Prostate gland (tissue), 2 donors: Measurements from ENCODE around the gene MLN. TPM values are rescaled to one million over a fixed set of nuclear protein-coding genes. Genes with fewer than 3 reads are reported as not detected.

ENCODE experiments used
- DNase-seq: peaks from one replicate; pipeline ENCODE4 v3.0.0-alpha.2; 2019; ENCODE audit warnings: low spot score
- H3K27ac ChIP-seq, 2 donors: fragments of 200-600 bp; sonication (generic); 2 replicates each; pipeline ENCODE4 v1.5.1; 2017 to 2019
- H3K27me3 ChIP-seq: fragments of 200-600 bp; sonication (generic); replicated peaks from 2 replicates; pipeline ENCODE4 v1.5.1; 2019; ENCODE audit not compliant: insufficient read depth
- H3K36me3 ChIP-seq, 2 donors: fragments of 200-600 bp; sonication (generic); 1 replicate in 1 of 2; 2 replicates in 1 of 2; pipeline versions ENCODE4 v1.5.1 to v1.8.1; 2017 to 2019
- H3K4me1 ChIP-seq: fragments of 200-600 bp; sonication (generic); replicated peaks from 2 replicates; pipeline ENCODE4 v1.5.1; 2019
- H3K4me3 ChIP-seq, 2 donors: fragments of 200-600 bp; sonication (generic); 2 replicates each; pipeline ENCODE4 v1.5.1; 2017 to 2019
- H3K9me3 ChIP-seq: fragments of 200-600 bp; sonication (generic); 2 replicates; pipeline ENCODE4 v1.5.1; 2017
- CTCF ChIP-seq, 4 experiments: fragments of 200-600 bp in 2 of 4; fragments of 450-650 bp in 2 of 4; sonication (generic) in 2 of 4; IDR thresholded peaks; 1 replicate in 3 of 4; 2 replicates in 1 of 4; pipeline ENCODE4 v1.5.1; 2016 to 2019; ENCODE audit warnings: antibody characterized with exemption in 4 of 4, mild to moderate bottlenecking in 2 of 4, moderate library complexity in 2 of 4
- POLR2A ChIP-seq: fragments of 450-650 bp; IDR thresholded peaks from one replicate; pipeline ENCODE4 v1.6.1; 2016; ENCODE audit warnings: antibody characterized with exemption, mild to moderate bottlenecking
- POLR2AphosphoS5 ChIP-seq: sonication (generic); formaldehyde crosslinking; IDR thresholded peaks from one replicate; pipeline ENCODE4 v1.6.1; 2017; ENCODE audit warnings: antibody characterized with exemption
- WGBS: methylation state at CpG from one replicate; pipeline ENCODE4 v1.1.5; 2018; 5-methylcytosine and 5-hydroxymethylcytosine counted together
- intact Hi-C: fragments of 100-400 bp; cut with DNase I; formaldehyde crosslinking; loops from one replicate; pipeline ENCODE4 v1.14.2; 2022
- total RNA-seq, 2 donors: library from RNA; depleted of rRNA; stranded (reverse); fragments of >200 nt; gene quantifications; one replicate each; pipeline ENCODE4 v1.1.0, GENCODE V29; 2016

MLN gene
- total RNA-seq, 2 donors from 2014 or later: not detected

DNA sequence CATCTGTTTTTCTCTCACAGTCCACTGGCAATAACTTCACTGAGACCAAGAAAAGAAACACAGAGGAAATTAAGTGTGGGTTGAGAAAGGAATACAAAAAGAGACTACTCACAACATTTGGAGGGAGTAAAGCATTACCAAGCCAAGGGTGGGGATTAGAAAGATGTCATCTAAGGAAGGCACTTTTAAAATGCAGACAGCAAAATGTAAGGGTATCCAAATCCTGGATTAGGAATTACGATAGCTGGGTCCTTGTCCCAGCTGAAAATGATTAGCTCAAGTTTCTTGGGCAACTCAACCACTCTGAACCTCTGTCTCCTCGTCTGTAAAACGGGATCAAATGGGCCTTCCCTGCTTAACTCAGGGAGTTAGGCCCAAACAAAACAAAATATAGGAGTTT lies 17.1 kb downstream of the MLN start:
- intact Hi-C loops: loop anchor here (10.0 kb wide), 1 partner anchor 332 kb away; the partner anchor contains the start of gene ZBTB9
- TF ChIP-seq POLR2AphosphoS5: no peak
- TF ChIP-seq POLR2A: no peak
- TF ChIP-seq CTCF (IDR thresholded peaks at IDR 0.05): no peak

DNA sequence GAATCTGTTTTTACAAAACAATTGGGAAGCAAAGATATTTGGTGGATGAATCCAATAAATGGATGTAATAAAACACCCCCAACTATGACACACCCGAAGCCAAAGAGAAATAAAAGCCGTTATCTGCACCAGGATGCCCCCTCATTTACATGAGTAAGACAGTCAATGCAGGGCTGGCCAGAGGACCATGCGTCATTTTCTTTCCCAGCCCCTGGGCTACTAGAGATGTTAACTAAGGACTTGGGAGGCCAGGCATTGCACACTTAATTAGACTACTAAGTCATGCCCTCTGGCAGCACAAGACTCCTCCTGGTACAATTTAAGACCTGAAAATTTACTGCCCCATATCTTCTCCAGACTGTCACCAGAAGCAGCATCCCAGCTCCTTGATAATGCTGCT lies 18.0 kb downstream of the MLN start:
- no peaks in the 10 kb centered on the region for H3K9me3 ChIP-seq
- TF ChIP-seq POLR2AphosphoS5: no peak
- H3K27ac ChIP-seq: peak overlapping the region in 1 of 2 donors; percentile 20
- peaks cover 12% of the 10 kb centered on the region for H3K4me1 ChIP-seq
- 59% methylated on average over 3 of the region's 3 CpGs for WGBS
- DNase-seq: no peak
- no peak overlapping the region for H3K4me3 ChIP-seq
- intact Hi-C loops: loop anchor here (10.0 kb wide), 1 partner anchor 331 kb away; the partner anchor contains the start of gene ZBTB9
- no peaks in the 10 kb centered on the region for H3K27me3 ChIP-seq
- peaks cover 0 to 10% of the 10 kb centered on the region in 2 donors for H3K36me3 ChIP-seq

More for the DNA sequence above, 17.1 kb downstream of the MLN start:
- no peaks in the 10 kb centered on the region for H3K27me3 ChIP-seq
- no peak overlapping the region for H3K4me3 ChIP-seq
- no peak overlapping the region for H3K27ac ChIP-seq
- peaks cover 12% of the 10 kb centered on the region for H3K4me1 ChIP-seq
- DNase-seq: no peak
- peaks cover 0 to 10% of the 10 kb centered on the region in 2 donors for H3K36me3 ChIP-seq
- 78% methylated on average over 3 of the region's 3 CpGs for WGBS
- no peaks in the 10 kb centered on the region for H3K9me3 ChIP-seq

DNA sequence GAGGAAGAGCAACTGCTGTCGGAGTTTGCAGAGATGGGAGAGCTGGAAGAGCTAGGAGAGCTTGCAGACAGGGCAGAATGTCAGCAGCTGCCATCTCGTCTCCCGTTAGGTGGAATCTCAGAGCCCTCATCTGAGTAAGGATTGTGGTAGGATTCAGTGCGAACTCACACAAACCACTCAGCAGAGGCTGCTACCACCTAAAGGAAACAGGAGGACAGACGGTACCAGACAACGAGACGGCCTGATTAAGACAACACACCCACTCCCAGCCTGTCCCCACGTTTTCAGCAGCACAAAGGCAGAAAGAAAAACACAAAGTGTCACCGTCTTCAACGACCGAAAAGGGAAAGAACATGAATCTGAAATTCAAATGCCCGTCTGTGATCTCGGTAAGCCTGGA lies 19.0 kb downstream of the MLN start:
- Histone ChIP-seq H3K36me3 (peaks cover 0 to 20% of the 10 kb centered on the region in 2 donors), H3K9me3 (no peaks in the 10 kb centered on the region), H3K27ac (no peak overlapping the region), H3K4me1 (peaks cover 12% of the 10 kb centered on the region), H3K4me3 (no peak overlapping the region), H3K27me3 (no peaks in the 10 kb centered on the region)
- 73% methylated on average over 13 of the region's 13 CpGs for WGBS
- intact Hi-C loops: loop anchor here (10.0 kb wide), 1 partner anchor 330 kb away; the partner anchor contains the start of gene ZBTB9
- TF ChIP-seq CTCF (IDR thresholded peaks at IDR 0.05): no peak
- TF ChIP-seq POLR2AphosphoS5: no peak
- no peak for TF ChIP-seq POLR2A
- DNase-seq: no peak

DNA sequence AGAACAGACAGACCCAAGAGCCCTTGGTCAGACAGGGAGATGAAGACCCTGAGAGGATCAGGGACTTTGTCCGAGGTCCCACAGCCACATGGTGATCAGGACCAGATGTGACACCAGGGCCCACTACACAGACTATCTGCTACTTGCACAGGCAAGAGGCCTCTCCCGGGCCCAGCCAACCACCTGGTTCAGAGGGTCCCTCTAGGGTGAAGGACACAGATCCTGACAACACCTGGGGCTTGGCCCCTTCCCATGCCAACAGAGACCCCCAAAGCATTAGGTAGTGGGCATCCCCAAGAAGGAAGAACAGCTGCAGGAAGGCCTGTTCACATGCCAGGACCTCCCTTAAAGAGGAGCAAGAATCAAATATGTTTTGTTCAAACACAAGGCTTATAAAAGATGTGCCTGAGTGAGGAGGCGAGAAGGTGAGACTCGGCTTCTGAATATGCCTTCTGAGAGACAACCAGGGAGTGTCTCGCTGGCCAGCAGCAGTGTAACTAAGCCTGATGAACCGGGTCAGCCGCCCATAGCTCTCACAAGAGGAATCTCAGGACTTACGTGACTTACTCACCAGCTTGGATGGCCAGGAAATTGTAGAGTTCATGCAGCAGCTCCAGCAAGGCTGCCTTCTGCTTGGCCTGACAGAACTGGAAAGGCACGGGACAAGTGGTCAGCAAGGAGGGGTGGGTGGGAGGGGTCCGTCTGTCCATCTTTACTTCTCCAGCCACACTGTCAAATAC lies 19.9 kb downstream of the MLN start:
- Histone ChIP-seq H3K36me3 (peaks cover 6 to 28% of the 10 kb centered on the region in 2 donors), H3K9me3 (no peaks in the 10 kb centered on the region), H3K27ac (no peak overlapping the region), H3K4me1 (peaks cover 12% of the 10 kb centered on the region), H3K4me3 (no peak overlapping the region), H3K27me3 (no peaks in the 10 kb centered on the region)
- intact Hi-C loops: loop anchor here (10.0 kb wide), 1 partner anchor 329 kb away; the partner anchor contains the start of gene ZBTB9
- TF ChIP-seq CTCF (IDR thresholded peaks at IDR 0.05): no peak
- TF ChIP-seq POLR2A: no peak
- TF ChIP-seq POLR2AphosphoS5: no peak
- no peak for DNase-seq
- WGBS: 89% methylated on average over 10 of the region's 10 CpGs

- TF ChIP-seq CTCF (IDR thresholded peaks at IDR 0.05): no peak
- TF ChIP-seq POLR2A: no peak
- TF ChIP-seq POLR2AphosphoS5: no peak
- Histone ChIP-seq H3K4me3 (no peak overlapping the region), H3K27ac (no peak overlapping the region), H3K9me3 (no peaks in the 10 kb centered on the region), H3K4me1 (peaks cover 10% of the 10 kb centered on the region), H3K27me3 (no peaks in the 10 kb centered on the region), H3K36me3 (peaks cover 10 to 42% of the 10 kb centered on the region in 2 donors)
- intact Hi-C loops: loop anchor here (10.0 kb wide), 1 partner anchor 328 kb away; the partner anchor contains the start of gene ZBTB9
- 98% methylated on average over 5 of the region's 5 CpGs for WGBS
- no peak for DNase-seq
These were observed 21.2 kb downstream of the MLN start for GRCh38 chr6:33782561-33782960.
